ENCODE results near the gene KTN1.

- TF ChIP-seq CTCF (IDR thresholded peaks at IDR 0.05) (no peak), POLR2A (IDR thresholded peaks at IDR 0.05) (no peak)
Measured at GRCh38 chr14:55603401-55603953, 23.5 kb downstream of the KTN1 start.
